Limb (tissue), 2 donors: Measurements from ENCODE around the gene CST3.
"Not testable (repeated sequence)": the region's sequence is repeated elsewhere in the genome, so short reads cannot be mapped to it uniquely, and the experiment has no call there.

Experiments
- DNase-seq, 2 donors: peaks; one replicate each; pipeline ENCODE4 v3.0.0-alpha.2; 2016; ENCODE audit errors: extremely low spot score in 2 of 2

CST3 gene

GRCh38 chr20:23637282-23638221 lies at the start of gene CST3:
TSS of gene CST3 (minus strand) at chr20:23637955. CDS start at chr20:23637862, 93 bp downstream.
- peak; percentile 88 to 89 for DNase-seq

GRCh38 chr20:23686046-23686750 lies 48.4 kb upstream of the CST3 start:
- no peak for DNase-seq

GRCh38 chr20:23685529-23685896 lies 47.8 kb upstream of the CST3 start:
- not testable (repeated sequence) for DNase-seq

GRCh38 chr20:23684261-23684660 lies 46.5 kb upstream of the CST3 start:
- no peak for DNase-seq

- no peak for DNase-seq
These were observed 46.1 kb upstream of the CST3 start for GRCh38 chr20:23683807-23684206.

GRCh38 chr20:23683281-23683680 lies 45.5 kb upstream of the CST3 start:
- no peak for DNase-seq

- DNase-seq, result no peak
These were observed 42.4 kb upstream of the CST3 start for GRCh38 chr20:23680146-23680545.

- no peak for DNase-seq
These were observed 41.7 kb upstream of the CST3 start for GRCh38 chr20:23679133-23680092.

- no peak for DNase-seq
These were observed 35.5 kb upstream of the CST3 start for GRCh38 chr20:23673209-23673608.

- DNase-seq, result no peak
These were observed 34.4 kb upstream of the CST3 start for GRCh38 chr20:23672158-23672557.

GRCh38 chr20:23671479-23671878 lies 33.7 kb upstream of the CST3 start:
- no peak for DNase-seq

GRCh38 chr20:23670361-23670760 lies 32.6 kb upstream of the CST3 start:
- no peak for DNase-seq

- DNase-seq, result no peak
These were observed 32.1 kb upstream of the CST3 start for GRCh38 chr20:23669866-23670265.

GRCh38 chr20:23669327-23669726 lies 31.6 kb upstream of the CST3 start:
- DNase-seq, result no peak

- DNase-seq, result peak in 1 of 2 donors; percentile 58
These were observed 30.8 kb upstream of the CST3 start for GRCh38 chr20:23668477-23668951.

GRCh38 chr20:23667666-23668065 lies 29.9 kb upstream of the CST3 start:
- no peak for DNase-seq

GRCh38 chr20:23666698-23667097 lies 28.9 kb upstream of the CST3 start:
- DNase-seq, result no peak

GRCh38 chr20:23666189-23666588 lies 28.4 kb upstream of the CST3 start:
- DNase-seq, result no peak

GRCh38 chr20:23664954-23665353 lies 27.2 kb upstream of the CST3 start:
- DNase-seq, result no peak

GRCh38 chr20:23664046-23664445 lies 26.3 kb upstream of the CST3 start:
- not testable (repeated sequence) for DNase-seq

GRCh38 chr20:23663180-23663579 lies 25.4 kb upstream of the CST3 start:
- no peak for DNase-seq
